CD4-positive, alpha-beta T cell (primary cell): ENCODE measurements around the gene MEG3. TPM values are rescaled to one million over a fixed set of nuclear protein-coding genes. Genes with fewer than 3 reads are reported as not detected.

Experiments used
- ATAC-seq: fragments of 200-7000 bp; cut with Tn5 transposase; one replicate; pipeline ENCODE4 v1.10.0; 2022; ENCODE audit warnings: mild to moderate bottlenecking; ENCODE audit not compliant: poor library complexity
- CTCF ChIA-PET: fragments of 350-600 bp; sonication (Branson Sonifier 250); formaldehyde crosslinking; loops from one replicate; lab custom pipeline; 2021; ENCODE audit warnings: antibody characterized with exemption, inconsistent platforms; lab: Charles Lee
- POLR2A ChIA-PET: fragments of 350-600 bp; sonication (Branson Sonifier 250); formaldehyde crosslinking; loops from one replicate; lab custom pipeline; 2021; ENCODE audit warnings: antibody characterized with exemption, inconsistent platforms; lab: Charles Lee
- DNase-seq, 14 experiments: peaks; one replicate each; pipeline ENCODE4 v3.0.0-alpha.2; 2013 to 2020; ENCODE audit warnings: mixed read lengths in 2 of 14
- H3K27ac ChIP-seq, 2 donors: one replicate each; pipeline versions ENCODE4 v1.5.1 to v1.7.0; 2013; ENCODE audit warnings: low read length in 2 of 2, low read depth in 1 of 2, mild to moderate bottlenecking in 1 of 2
- H3K27me3 ChIP-seq, 2 experiments: 1 replicate in 1 of 2; 2 replicates in 1 of 2; pipeline versions ENCODE4 v1.6.1 to v1.7.0; 2013; ENCODE audit warnings: low read length in 2 of 2, control low read depth in 1 of 2, mild to moderate bottlenecking in 1 of 2, moderate library complexity in 1 of 2; ENCODE audit not compliant: insufficient read depth in 2 of 2, control insufficient read depth in 1 of 2
- H3K36me3 ChIP-seq: one replicate; pipeline ENCODE4 v1.6.1; 2013; ENCODE audit warnings: low read length, control low read depth; ENCODE audit not compliant: insufficient read depth
- H3K4me1 ChIP-seq: one replicate; pipeline ENCODE4 v1.6.1; 2013; ENCODE audit warnings: low read length, control low read depth; ENCODE audit not compliant: insufficient read depth
- H3K4me3 ChIP-seq: one replicate; pipeline ENCODE4 v1.5.1; 2013; ENCODE audit warnings: mild to moderate bottlenecking, low read length, moderate library complexity
- H3K9me3 ChIP-seq, 2 experiments: 1 replicate in 1 of 2; 2 replicates in 1 of 2; pipeline versions ENCODE4 v1.6.1 to v1.7.0; 2013; ENCODE audit warnings: low read length in 2 of 2, mild to moderate bottlenecking in 2 of 2, control low read depth in 1 of 2, moderate library complexity in 1 of 2; ENCODE audit not compliant: control insufficient read depth in 1 of 2, insufficient read depth in 1 of 2
- H3K27ac Mint-ChIP-seq: one replicate; pipeline ENCODE4 v1.8.0; 2020; ENCODE audit warnings: mixed read lengths
- H3K27me3 Mint-ChIP-seq: one replicate; pipeline ENCODE4 v1.8.0; 2021; ENCODE audit warnings: mixed read lengths
- H3K36me3 Mint-ChIP-seq: one replicate; pipeline ENCODE4 v1.8.0; 2021; ENCODE audit warnings: low read depth, mixed read lengths
- H3K4me1 Mint-ChIP-seq: one replicate; pipeline ENCODE4 v1.8.0; 2021; ENCODE audit warnings: low read depth, mixed read lengths
- H3K4me3 Mint-ChIP-seq: one replicate; pipeline ENCODE4 v1.8.0; 2020; ENCODE audit warnings: mild to moderate bottlenecking, mixed read lengths
- H3K9me3 Mint-ChIP-seq: one replicate; pipeline ENCODE4 v1.8.0; 2020; ENCODE audit warnings: mixed read lengths
- CTCF ChIP-seq: fragments of 200-600 bp; IDR thresholded peaks from one replicate; pipeline ENCODE4 v1.8.0; 2022; ENCODE audit warnings: antibody characterized with exemption, mild to moderate bottlenecking
- intact Hi-C, 2 experiments: fragments of 100-400 bp; cut with DNase I in 1 of 2; cut with micrococcal nuclease in 1 of 2; formaldehyde crosslinking; loops; one replicate each; pipeline versions ENCODE4 v1.15.1 to v1.9.0; 2023 to 2025; cut with DNase I, micrococcal nuclease
- total RNA-seq, 174 experiments: library from RNA in 2 of 174; stranded (reverse) in 2 of 174; gene quantifications; one replicate each; pipeline ENCODE4 v1.2.3 and lab custom pipeline; 2021 to 2026

Gene MEG3
- total RNA-seq, 2 experiments from 2014 or later: not detected

GRCh38 chr14:100839315-100839585 is 13.3 kb downstream of the MEG3 start:
- POLR2A ChIA-PET: no interaction called here
- no peak for TF ChIP-seq CTCF
- Histone ChIP-seq H3K27ac (no peak overlapping the region), H3K9me3 (no peaks in the 10 kb centered on the region), H3K4me1 (no peaks in the 10 kb centered on the region), H3K4me3 (no peak overlapping the region), H3K27me3 (peaks cover 0 to 3% of the 10 kb centered on the region in 2 experiments), H3K36me3 (no peaks in the 10 kb centered on the region)
- DNase-seq (no peak), ATAC-seq (no peak)
- H3K36me3 Mint-ChIP-seq: no peaks in the 10 kb centered on the region
- no peak overlapping the region for H3K27ac Mint-ChIP-seq
- CTCF ChIA-PET: no interaction called here
- intact Hi-C loops: no loop called here
- no peaks in the 10 kb centered on the region for H3K9me3 Mint-ChIP-seq
- no peaks in the 10 kb centered on the region for H3K27me3 Mint-ChIP-seq
- no peak overlapping the region for H3K4me3 Mint-ChIP-seq
- no peaks in the 10 kb centered on the region for H3K4me1 Mint-ChIP-seq

GRCh38 chr14:100839681-100840111 is 13.8 kb downstream of the MEG3 start:
- intact Hi-C loops: no loop called here
- no peaks in the 10 kb centered on the region for H3K36me3 ChIP-seq
- peaks cover 0 to 3% of the 10 kb centered on the region in 2 experiments for H3K27me3 ChIP-seq
- TF ChIP-seq CTCF: no peak
- ChIA-PET CTCF (no interaction called here), POLR2A (no interaction called here)
- H3K4me3 Mint-ChIP-seq: no peak overlapping the region
- H3K4me1 Mint-ChIP-seq: no peaks in the 10 kb centered on the region
- no peak overlapping the region for H3K27ac Mint-ChIP-seq
- no peaks in the 10 kb centered on the region for H3K9me3 ChIP-seq
- no peak overlapping the region for H3K4me3 ChIP-seq
- no peaks in the 10 kb centered on the region for H3K27me3 Mint-ChIP-seq
- ATAC-seq (no peak), DNase-seq (no peak)
- no peaks in the 10 kb centered on the region for H3K9me3 Mint-ChIP-seq
- no peaks in the 10 kb centered on the region for H3K4me1 ChIP-seq
- no peaks in the 10 kb centered on the region for H3K36me3 Mint-ChIP-seq
- H3K27ac ChIP-seq: no peak overlapping the region

DNA sequence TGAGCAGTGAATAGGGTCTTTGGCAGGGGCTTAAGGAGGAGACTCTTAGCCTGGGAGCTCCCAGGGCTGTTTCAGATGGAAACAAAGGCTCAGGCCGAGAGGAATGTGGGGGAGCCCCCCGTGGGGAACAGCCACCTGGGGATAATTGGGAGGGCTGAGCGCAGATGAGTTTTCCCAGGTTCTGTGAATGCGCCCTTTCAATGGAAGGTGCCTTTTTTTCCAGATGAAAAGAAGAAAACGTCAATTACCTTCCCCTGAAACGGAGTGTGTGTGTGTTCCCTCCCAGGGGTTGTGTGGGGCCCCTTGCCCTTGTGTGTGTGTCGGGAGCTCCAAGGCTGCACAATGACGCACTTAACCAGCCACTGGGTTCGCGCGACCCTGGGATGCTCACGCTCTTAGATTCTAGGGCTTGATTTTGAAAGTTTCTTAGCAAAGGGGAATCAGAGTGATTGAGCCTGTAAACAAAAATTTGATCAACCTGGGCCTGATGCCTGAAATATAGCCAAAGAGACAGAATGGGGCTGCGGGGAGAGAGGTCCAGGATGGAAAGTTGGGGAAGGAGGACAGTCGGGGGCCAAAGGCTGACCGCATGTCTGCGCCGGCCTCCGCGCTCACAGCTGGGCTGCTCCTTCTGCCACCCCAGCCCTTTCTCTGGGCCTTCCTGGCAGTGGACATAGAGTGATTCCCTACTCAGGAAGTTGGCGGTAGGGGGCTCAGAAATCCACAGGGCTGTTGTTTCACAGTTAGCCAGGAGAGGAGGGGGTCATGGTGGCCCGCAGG is 14.6 kb downstream of the MEG3 start:
- Mint-ChIP-seq H3K27me3 (no peaks in the 10 kb centered on the region), H3K4me1 (no peaks in the 10 kb centered on the region), H3K27ac (no peak overlapping the region), H3K9me3 (no peaks in the 10 kb centered on the region), H3K4me3 (no peak overlapping the region), H3K36me3 (no peaks in the 10 kb centered on the region)
- DNase-seq (no peak), ATAC-seq (no peak)
- Histone ChIP-seq H3K27me3 (peaks cover 0 to 3% of the 10 kb centered on the region in 2 experiments), H3K9me3 (no peaks in the 10 kb centered on the region), H3K4me3 (no peak overlapping the region), H3K36me3 (no peaks in the 10 kb centered on the region), H3K27ac (no peak overlapping the region), H3K4me1 (no peaks in the 10 kb centered on the region)
- no peak for TF ChIP-seq CTCF
- ChIA-PET POLR2A (no interaction called here), CTCF (no interaction called here)
- intact Hi-C loops: no loop called here
